HCT116 (cell line): ENCODE results near the gene RAPGEF6. TPM values are rescaled to one million over a fixed set of nuclear protein-coding genes. Genes with fewer than 3 reads are reported as not detected.

Source experiments
- ATAC-seq: fragments of 200-7000 bp; cut with Tn5 transposase; 2 replicates; pipeline ENCODE4 v1.9.1; 2020; ENCODE audit warnings: mild to moderate bottlenecking, moderate library complexity
- BruUV-seq: library from RNA; stranded (reverse); fragments of 400-500 nt; replicated peaks from 2 replicates; lab custom pipeline; 2021; lab: Mats Ljungman, UMichigan
- CTCF ChIA-PET: fragments of 300-600 bp; sonication (Branson Sonifier 250); formaldehyde crosslinking; loops from one replicate; lab custom pipeline; 2021; ENCODE audit warnings: antibody characterized with exemption; lab: Charles Lee
- POLR2A ChIA-PET: fragments of 300-600, 350-600 bp; sonication (Branson Sonifier 250); formaldehyde crosslinking; loops from one replicate; lab custom pipeline; 2021; ENCODE audit warnings: antibody characterized with exemption; lab: Charles Lee
- RAD21 ChIA-PET, 2 experiments: fragments of 300-600 bp; sonication (Branson Sonifier 250); formaldehyde crosslinking; loops; one replicate each; lab custom pipeline; 2023; ENCODE audit warnings: low total read pairs in 2 of 2; ENCODE audit not compliant: uncharacterized antibody in 2 of 2, unreplicated experiment in 2 of 2, low non-redundant PET in 1 of 2; lab: Charles Lee
- DNase-seq: peaks from one replicate; pipeline ENCODE4 v3.0.0-alpha.2; 2010; ENCODE audit warnings: low read depth, low spot score
- H2AFZ ChIP-seq: fragments of 200-600 bp; shearing (Covaris generic), sonication (generic); 2 replicates; pipeline ENCODE4 v1.6.1; 2017; ENCODE audit warnings: low read depth, mixed run types, mixed read lengths, antibody characterized with exemption, low read length; ENCODE audit not compliant: poor library complexity, severe bottlenecking
- H3K27ac ChIP-seq: 2 replicates; pipeline ENCODE4 v1.5.1; 2012; ENCODE audit warnings: low read depth, low read length
- H3K27me3 ChIP-seq: fragments of 200-600 bp; sonication (generic); 2 replicates; pipeline ENCODE4 v1.6.1; 2016; ENCODE audit warnings: mixed run types, low read length, mixed read lengths; ENCODE audit not compliant: insufficient read depth
- H3K36me3 ChIP-seq, 2 experiments: fragments of 200-500 bp in 1 of 2; fragments of 200-600 bp in 1 of 2; sonication (Bioruptor generic) in 1 of 2; sonication (generic) in 1 of 2; 2 replicates each; pipeline versions ENCODE4 v1.5.1 to v1.6.1; 2014 to 2016; ENCODE audit warnings: low read length in 2 of 2, inconsistent platforms in 1 of 2, mixed read lengths in 1 of 2, mixed run types in 1 of 2; ENCODE audit not compliant: insufficient read depth in 2 of 2, control insufficient read depth in 1 of 2
- H3K4me1 ChIP-seq, 2 experiments: fragments of 200-600 bp in 1 of 2; sonication (generic) in 1 of 2; 2 replicates each; pipeline versions ENCODE4 v1.5.1 to v1.6.1; 2012 to 2017; ENCODE audit warnings: low read length in 2 of 2, inconsistent platforms in 1 of 2, mild to moderate bottlenecking in 1 of 2, mixed read lengths in 1 of 2, mixed run types in 1 of 2, moderate library complexity in 1 of 2; ENCODE audit not compliant: insufficient read depth in 2 of 2, control insufficient read depth in 1 of 2
- H3K4me2 ChIP-seq: fragments of 200-600 bp; sonication (generic); 2 replicates; pipeline ENCODE4 v1.6.1; 2017; ENCODE audit warnings: mixed run types, low read length, mixed read lengths
- H3K4me3 ChIP-seq, 2 experiments: fragments of 200-600 bp in 1 of 2; sonication (generic) in 1 of 2; replicated peaks in 1 of 2; 2 replicates each; pipeline ENCODE4 v1.5.1; 2011 to 2016; ENCODE audit warnings: low read length in 2 of 2, control low read depth in 1 of 2, low read depth in 1 of 2, mild to moderate bottlenecking in 1 of 2, mixed read lengths in 1 of 2, mixed run types in 1 of 2
- H3K79me2 ChIP-seq: fragments of 200-600 bp; sonication (generic); 2 replicates; pipeline ENCODE4 v1.6.1; 2017; ENCODE audit warnings: mild to moderate bottlenecking, mixed run types, low read length, moderate library complexity, mixed read lengths; ENCODE audit not compliant: insufficient read depth
- H3K9ac ChIP-seq: fragments of 200-600 bp; sonication (generic); 2 replicates; pipeline ENCODE4 v1.6.1; 2016; ENCODE audit warnings: low read length, mixed read lengths
- H3K9me2 ChIP-seq: fragments of 200-600 bp; sonication (generic), shearing (Covaris generic); 2 replicates; pipeline ENCODE4 v1.6.1; 2017; ENCODE audit warnings: mixed run types, mild to moderate bottlenecking, moderate library complexity; ENCODE audit not compliant: insufficient read depth
- H3K9me3 ChIP-seq, 2 experiments: fragments of 200-500 bp in 1 of 2; fragments of 200-600 bp in 1 of 2; sonication (Bioruptor generic) in 1 of 2; sonication (generic) in 1 of 2; 2 replicates each; pipeline ENCODE4 v1.6.1; 2014 to 2017; ENCODE audit warnings: low read length in 2 of 2, mixed read lengths in 2 of 2, inconsistent platforms in 1 of 2, low read depth in 1 of 2, mild to moderate bottlenecking in 1 of 2, mixed run types in 1 of 2, moderate library complexity in 1 of 2; ENCODE audit not compliant: control insufficient read depth in 1 of 2, insufficient read depth in 1 of 2
- H4K20me1 ChIP-seq: fragments of 200-600 bp; sonication (generic), shearing (Covaris generic); 2 replicates; pipeline ENCODE4 v1.6.1; 2017; ENCODE audit warnings: mixed run types, mild to moderate bottlenecking, moderate library complexity; ENCODE audit not compliant: insufficient read depth
- ATF3 ChIP-seq: IDR thresholded peaks from 2 replicates; pipeline ENCODE4 v1.6.1; 2012
- CEBPB ChIP-seq: IDR thresholded peaks from 2 replicates; pipeline ENCODE4 v1.6.1; 2012; ENCODE audit warnings: low read depth
- EGR1 ChIP-seq: IDR thresholded peaks from 2 replicates; pipeline ENCODE4 v1.6.1; 2012; ENCODE audit warnings: low read depth
- ELF1 ChIP-seq: IDR thresholded peaks from 2 replicates; pipeline ENCODE4 v1.6.1; 2012; ENCODE audit warnings: low read depth, borderline replicate concordance
- EZH2 ChIP-seq: fragments of 200-600 bp; sonication (generic); IDR thresholded peaks from 2 replicates; pipeline ENCODE4 v1.6.1; 2017; ENCODE audit warnings: antibody characterized with exemption, mixed run types
- EZH2phosphoT487 ChIP-seq: fragments of 200-600 bp; IDR thresholded peaks from 2 replicates; pipeline ENCODE4 v1.6.1; 2018; ENCODE audit warnings: antibody characterized with exemption, borderline replicate concordance
- JUND ChIP-seq: IDR thresholded peaks from 2 replicates; pipeline ENCODE4 v1.6.1; 2012
- MAX ChIP-seq: IDR thresholded peaks from 2 replicates; pipeline ENCODE4 v1.6.1; 2012
- POLR2A ChIP-seq: IDR thresholded peaks from 2 replicates; pipeline ENCODE4 v1.7.0; 2011; ENCODE audit warnings: borderline replicate concordance; ENCODE audit not compliant: insufficient read depth, insufficient read length; ENCODE audit errors: extremely low read depth
- POLR2AphosphoS5 ChIP-seq: IDR thresholded peaks from 2 replicates; pipeline ENCODE4 v1.6.1; 2011; ENCODE audit warnings: mild to moderate bottlenecking, low read depth, low read length, moderate library complexity
- RAD21 ChIP-seq: IDR thresholded peaks from 2 replicates; pipeline ENCODE4 v1.6.1; 2012; ENCODE audit warnings: low read depth, mild to moderate bottlenecking
- REST ChIP-seq: IDR thresholded peaks from 2 replicates; pipeline ENCODE4 v1.6.1; 2012; ENCODE audit warnings: low read depth
- SIN3A ChIP-seq: IDR thresholded peaks from 2 replicates; pipeline ENCODE4 v1.6.1; 2012; ENCODE audit warnings: low read depth
- SRF ChIP-seq: IDR thresholded peaks from 2 replicates; pipeline ENCODE4 v1.6.1; 2012; ENCODE audit warnings: low read depth
- TCF7L2 ChIP-seq: IDR thresholded peaks from 2 replicates; pipeline ENCODE4 v1.7.0; 2011; ENCODE audit warnings: borderline replicate concordance, inconsistent platforms; ENCODE audit not compliant: insufficient read depth, insufficient read length; ENCODE audit errors: extremely low read depth
- YY1 ChIP-seq: IDR thresholded peaks from 2 replicates; pipeline ENCODE4 v1.6.1; 2011; ENCODE audit warnings: low read length, low read depth, moderate library complexity, mild to moderate bottlenecking; ENCODE audit not compliant: insufficient replicate concordance; ENCODE audit errors: extremely low read depth
- ZFX ChIP-seq: fragments of 450-650 bp; IDR thresholded peaks from 2 replicates; pipeline ENCODE4 v1.6.1; 2017
- ZNF274 ChIP-seq: fragments of 200-500 bp; sonication (Bioruptor generic); IDR thresholded peaks from 2 replicates; pipeline ENCODE4 v1.6.1; 2014; ENCODE audit warnings: mild to moderate bottlenecking, low read depth, low read length, inconsistent platforms
- intact Hi-C: fragments of 100-400 bp; cut with micrococcal nuclease; formaldehyde crosslinking; loops from 2 replicates; pipeline ENCODE4 v1.10.0; 2022
- total RNA-seq: library from RNA; stranded (reverse); gene quantifications from one replicate; pipeline ENCODE4 v1.2.1, GENCODE V29; 2021; ENCODE audit not compliant: unreplicated experiment
- TF ChIP-seq, protein P1 (sequence below), 3 experiments: fragments of 200-600 bp in 1 of 3; sonication (generic) in 1 of 3; IDR thresholded peaks in 2 of 3; conservative IDR thresholded peaks in 1 of 3; 2 replicates each; pipeline ENCODE4 v1.5.1; 2012 to 2017; ENCODE audit warnings: low read depth in 2 of 3, low read length in 2 of 3, antibody characterized with exemption in 1 of 3, borderline replicate concordance in 1 of 3, control low read depth in 1 of 3, mild to moderate bottlenecking in 1 of 3, mixed read lengths in 1 of 3, mixed run types in 1 of 3, moderate library complexity in 1 of 3; ENCODE audit not compliant: insufficient read depth in 1 of 3

Gene RAPGEF6
- total RNA-seq, 1 experiment from 2014 or later: 18.4 TPM

GRCh38 chr5:131377785-131378325 is 257.2 kb downstream of the RAPGEF6 start:
- no peak overlapping the region for H2AFZ ChIP-seq
- no TSS peak for BruUV-seq
- TF ChIP-seq POLR2AphosphoS5 (no peak), RAD21 (no peak), REST (no peak), EGR1 (no peak), ELF1 (no peak), MAX (no peak), ATF3 (no peak), SRF (no peak), SIN3A (no peak), CEBPB (no peak), ZNF274 (no peak), TCF7L2 (no peak), EZH2 (no peak), JUND (no peak), POLR2A (no peak), ZFX (no peak), EZH2phosphoT487 (no peak), YY1 (no peak)
- TF ChIP-seq, protein P1, sequence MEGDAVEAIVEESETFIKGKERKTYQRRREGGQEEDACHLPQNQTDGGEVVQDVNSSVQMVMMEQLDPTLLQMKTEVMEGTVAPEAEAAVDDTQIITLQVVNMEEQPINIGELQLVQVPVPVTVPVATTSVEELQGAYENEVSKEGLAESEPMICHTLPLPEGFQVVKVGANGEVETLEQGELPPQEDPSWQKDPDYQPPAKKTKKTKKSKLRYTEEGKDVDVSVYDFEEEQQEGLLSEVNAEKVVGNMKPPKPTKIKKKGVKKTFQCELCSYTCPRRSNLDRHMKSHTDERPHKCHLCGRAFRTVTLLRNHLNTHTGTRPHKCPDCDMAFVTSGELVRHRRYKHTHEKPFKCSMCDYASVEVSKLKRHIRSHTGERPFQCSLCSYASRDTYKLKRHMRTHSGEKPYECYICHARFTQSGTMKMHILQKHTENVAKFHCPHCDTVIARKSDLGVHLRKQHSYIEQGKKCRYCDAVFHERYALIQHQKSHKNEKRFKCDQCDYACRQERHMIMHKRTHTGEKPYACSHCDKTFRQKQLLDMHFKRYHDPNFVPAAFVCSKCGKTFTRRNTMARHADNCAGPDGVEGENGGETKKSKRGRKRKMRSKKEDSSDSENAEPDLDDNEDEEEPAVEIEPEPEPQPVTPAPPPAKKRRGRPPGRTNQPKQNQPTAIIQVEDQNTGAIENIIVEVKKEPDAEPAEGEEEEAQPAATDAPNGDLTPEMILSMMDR (IDR thresholded peaks at IDR 0.05 in 2 of 3, conservative IDR thresholded peaks at IDR 0.05 in 1 of 3; ENCODE audit: borderline replicate concordance in 1 of 3, insufficient read depth in 1 of 3, low read depth in 2 of 3, low read length in 2 of 3): no peak
- TF ChIP-seq, all 23 proteins: peak for 0
- no peak overlapping the region for H3K9ac ChIP-seq
- H3K36me3 ChIP-seq: no peaks in the 10 kb centered on the region
- ChIA-PET CTCF (no interaction called here), POLR2A (no interaction called here), RAD21 (no interaction called here)
- H3K79me2 ChIP-seq: peaks cover 15% of the 10 kb centered on the region; the same call in 1 of the 2 replicates
- no peak for DNase-seq
- ATAC-seq: no peak
- no peaks in the 10 kb centered on the region for H3K9me2 ChIP-seq
- no peaks in the 10 kb centered on the region for H3K9me3 ChIP-seq
- peaks cover 2 to 9% of the 10 kb centered on the region in 2 experiments; a peak in 2 of 4 replicates for H3K4me1 ChIP-seq
- H3K27me3 ChIP-seq: no peaks in the 10 kb centered on the region
- intact Hi-C loops: no loop called here
- H3K27ac ChIP-seq: no peak overlapping the region
- no peak overlapping the region for H3K4me3 ChIP-seq
- no peak overlapping the region for H3K4me2 ChIP-seq
- H4K20me1 ChIP-seq: no peaks in the 10 kb centered on the region
